ENCODE measurements around the gene ANKRD40CL.

Gene ANKRD40CL

DNA sequence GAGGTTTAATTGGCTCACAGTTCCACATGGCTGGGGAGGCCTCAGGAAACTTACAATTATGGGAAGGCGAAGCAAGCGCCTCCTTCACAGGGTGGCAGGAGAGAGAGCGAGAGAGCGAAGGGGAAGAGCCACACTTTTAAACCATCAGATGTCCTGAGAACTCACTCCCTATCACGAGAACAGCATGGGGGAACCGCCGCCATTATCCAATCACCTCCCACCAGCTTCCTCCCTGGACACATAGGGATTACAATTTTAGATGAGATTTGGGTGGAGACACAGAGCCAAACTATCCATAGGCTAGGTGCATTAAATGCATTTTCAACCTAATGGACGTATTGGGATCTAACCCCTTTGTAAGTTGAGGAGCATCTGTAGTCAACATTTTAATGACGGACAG, 54.7 kb downstream of the ANKRD40CL start:
- no peak for DNase-seq (ENCODE audit: low read depth)

All from stimulated activated CD8-positive, alpha-beta memory T cell treated with anti-CD3 and anti-CD28 coated beads, Interleukin-15, amount 100 ng/mL, for 1 hour (primary cell).